Upper lobe of left lung (tissue), 6 donors: ENCODE results near the gene GPATCH3. TPM values are rescaled to one million over a fixed set of nuclear protein-coding genes. Genes with fewer than 3 reads are reported as not detected.

Experiments
- ATAC-seq, 2 donors: fragments of 200-7000 bp; cut with Tn5 transposase; one replicate each; pipeline ENCODE4 v1.9.1; 2022; ENCODE audit warnings: mild to moderate bottlenecking in 2 of 2, moderate library complexity in 2 of 2; ENCODE audit not compliant: low FRiP score in 2 of 2
- DNase-seq, 2 donors: peaks; one replicate each; pipeline ENCODE4 v3.0.0-alpha.2; 2019 to 2020
- H3K27ac ChIP-seq, 4 donors: fragments of 200-600 bp; sonication (generic); one replicate each; pipeline ENCODE4 v1.5.1; 2016 to 2019
- H3K27me3 ChIP-seq, 4 donors: fragments of 200-600 bp; sonication (generic); one replicate each; pipeline ENCODE4 v1.5.1; 2017 to 2019
- H3K36me3 ChIP-seq, 4 donors: fragments of 200-600 bp; sonication (generic); one replicate each; pipeline ENCODE4 v1.5.1; 2016 to 2019
- H3K4me1 ChIP-seq, 4 donors: fragments of 200-600 bp; sonication (generic); one replicate each; pipeline ENCODE4 v1.5.1; 2018 to 2019
- H3K4me3 ChIP-seq, 4 donors: fragments of 200-600 bp; sonication (generic); one replicate each; pipeline ENCODE4 v1.5.1; 2017 to 2019; ENCODE audit warnings: mild to moderate bottlenecking in 2 of 4, moderate library complexity in 1 of 4
- H3K9me3 ChIP-seq, 4 donors: fragments of 200-600 bp; sonication (generic); one replicate each; pipeline ENCODE4 v1.5.1; 2018 to 2019
- EP300 ChIP-seq, 4 donors: sonication (generic); formaldehyde crosslinking; IDR thresholded peaks; one replicate each; pipeline ENCODE4 v1.5.1; 2017; ENCODE audit warnings: antibody characterized with exemption in 4 of 4, control low read depth in 2 of 4
- POLR2A ChIP-seq, 4 donors: fragments of 450-650 bp; IDR thresholded peaks; one replicate each; pipeline ENCODE4 v1.5.1; 2016 to 2017; ENCODE audit warnings: antibody characterized with exemption in 4 of 4, mild to moderate bottlenecking in 2 of 4
- POLR2AphosphoS5 ChIP-seq, 2 donors: sonication (generic); formaldehyde crosslinking; IDR thresholded peaks; one replicate each; pipeline ENCODE4 v1.5.1; 2017; ENCODE audit warnings: antibody characterized with exemption in 2 of 2
- WGBS, 2 donors: methylation state at CpG; one replicate each; pipeline ENCODE4 v1.1.5; 2017 to 2018; 5-methylcytosine and 5-hydroxymethylcytosine counted together
- total RNA-seq, 6 donors: library from RNA; depleted of rRNA in 4 of 6; stranded (reverse); fragments of >200 nt in 4 of 6; gene quantifications; one replicate each; pipeline versions ENCODE4 v1.1.0 to v1.2.1, GENCODE V29; 2016 to 2021
- TF ChIP-seq, protein P1 (sequence below), 6 experiments: fragments of 450-650 bp in 4 of 6; fragments of 200-600 bp in 2 of 6; sonication (generic) in 2 of 6; IDR thresholded peaks; one replicate each; pipeline ENCODE4 v1.5.1; 2016 to 2019; ENCODE audit warnings: antibody characterized with exemption in 6 of 6
- donor health status: DM: no; HTN: no; CAD: no; lungs with moderate emphysema.
- donor health status: DM: no; HTN: yes; CAD: no; lungs with severe emphysema.

The GPATCH3 gene
- total RNA-seq, 6 donors from 2014 or later = 9.4 to 20.8 (median 14.9) TPM

DNA sequence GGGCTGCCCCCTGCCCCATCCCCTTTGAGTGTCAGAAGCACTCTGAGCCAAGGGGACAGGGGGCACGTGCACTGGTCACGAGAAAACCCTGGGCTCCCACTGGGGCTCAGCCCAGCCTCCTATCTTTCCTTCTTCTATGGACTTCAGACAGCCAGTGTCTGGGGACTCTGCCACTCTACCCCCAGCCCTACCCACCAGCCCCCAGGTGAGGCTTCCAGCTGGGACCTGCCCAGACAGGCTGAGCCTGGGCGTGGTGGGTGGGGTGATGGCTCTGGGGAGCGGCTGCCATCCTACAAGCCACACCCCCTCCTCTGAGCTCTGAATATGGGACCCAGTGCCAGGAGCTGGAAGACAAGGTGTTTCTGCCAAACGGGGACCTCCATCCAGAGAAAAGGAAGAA, 45.4 kb downstream of the GPATCH3 start:
- H3K36me3 ChIP-seq = peaks cover 14 to 76% (median 59%) of the 10 kb centered on the region in 4 donors
- no peak overlapping the region for H3K4me3 ChIP-seq
- H3K4me1 ChIP-seq = no peaks in the 10 kb centered on the region
- 93 to 95% methylated on average over 3 to 5 of the region's 5 CpGs for WGBS, 2 donors
- DNase-seq (no peak), ATAC-seq (no peak)
- no peak overlapping the region for H3K27ac ChIP-seq
- H3K27me3 ChIP-seq = no peaks in the 10 kb centered on the region
- H3K9me3 ChIP-seq = no peaks in the 10 kb centered on the region
- TF ChIP-seq POLR2AphosphoS5 (IDR thresholded peaks at IDR 0.05) (no peak), POLR2A (IDR thresholded peaks at IDR 0.05) (no peak), EP300 (IDR thresholded peaks at IDR 0.05) (no peak)
- TF ChIP-seq, protein P1, sequence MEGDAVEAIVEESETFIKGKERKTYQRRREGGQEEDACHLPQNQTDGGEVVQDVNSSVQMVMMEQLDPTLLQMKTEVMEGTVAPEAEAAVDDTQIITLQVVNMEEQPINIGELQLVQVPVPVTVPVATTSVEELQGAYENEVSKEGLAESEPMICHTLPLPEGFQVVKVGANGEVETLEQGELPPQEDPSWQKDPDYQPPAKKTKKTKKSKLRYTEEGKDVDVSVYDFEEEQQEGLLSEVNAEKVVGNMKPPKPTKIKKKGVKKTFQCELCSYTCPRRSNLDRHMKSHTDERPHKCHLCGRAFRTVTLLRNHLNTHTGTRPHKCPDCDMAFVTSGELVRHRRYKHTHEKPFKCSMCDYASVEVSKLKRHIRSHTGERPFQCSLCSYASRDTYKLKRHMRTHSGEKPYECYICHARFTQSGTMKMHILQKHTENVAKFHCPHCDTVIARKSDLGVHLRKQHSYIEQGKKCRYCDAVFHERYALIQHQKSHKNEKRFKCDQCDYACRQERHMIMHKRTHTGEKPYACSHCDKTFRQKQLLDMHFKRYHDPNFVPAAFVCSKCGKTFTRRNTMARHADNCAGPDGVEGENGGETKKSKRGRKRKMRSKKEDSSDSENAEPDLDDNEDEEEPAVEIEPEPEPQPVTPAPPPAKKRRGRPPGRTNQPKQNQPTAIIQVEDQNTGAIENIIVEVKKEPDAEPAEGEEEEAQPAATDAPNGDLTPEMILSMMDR (IDR thresholded peaks at IDR 0.05) = no peak

DNA sequence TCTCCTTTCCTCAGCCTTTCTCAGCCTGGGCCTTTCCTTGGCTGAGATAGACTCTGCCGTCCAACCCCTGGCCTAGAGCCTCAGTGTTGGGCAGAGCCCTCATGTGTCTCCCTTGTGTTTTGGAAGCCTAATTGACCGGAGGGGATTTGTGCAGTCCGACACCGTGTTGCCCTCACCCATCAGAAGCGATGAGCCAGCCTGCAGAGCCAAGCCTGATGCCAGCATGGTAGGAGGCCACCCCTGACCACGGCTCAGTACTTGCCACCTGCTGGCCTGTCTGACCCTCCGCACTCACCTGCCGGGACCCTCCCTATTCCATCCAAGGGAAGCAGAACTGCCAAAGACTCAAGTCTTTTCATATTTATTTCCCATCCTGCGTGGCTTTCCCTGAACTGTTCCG, 46.7 kb downstream of the GPATCH3 start:
- H3K27me3 ChIP-seq = no peaks in the 10 kb centered on the region
- H3K36me3 ChIP-seq = peaks cover 14 to 89% (median 68%) of the 10 kb centered on the region in 4 donors
- H3K4me1 ChIP-seq = peaks cover 0 to 5% (median 0%) of the 10 kb centered on the region in 4 donors
- DNase-seq (no peak), ATAC-seq (no peak)
- no peaks in the 10 kb centered on the region for H3K9me3 ChIP-seq
- TF ChIP-seq POLR2A (IDR thresholded peaks at IDR 0.05) = no peak
- TF ChIP-seq, protein P1 (IDR thresholded peaks at IDR 0.05) = no peak
- TF ChIP-seq EP300 (IDR thresholded peaks at IDR 0.05) = no peak
- TF ChIP-seq POLR2AphosphoS5 (IDR thresholded peaks at IDR 0.05) = no peak
- no peak overlapping the region for H3K4me3 ChIP-seq
- 92 to 97% methylated on average over 5 to 10 of the region's 10 CpGs for WGBS, 2 donors
- no peak overlapping the region for H3K27ac ChIP-seq

DNA sequence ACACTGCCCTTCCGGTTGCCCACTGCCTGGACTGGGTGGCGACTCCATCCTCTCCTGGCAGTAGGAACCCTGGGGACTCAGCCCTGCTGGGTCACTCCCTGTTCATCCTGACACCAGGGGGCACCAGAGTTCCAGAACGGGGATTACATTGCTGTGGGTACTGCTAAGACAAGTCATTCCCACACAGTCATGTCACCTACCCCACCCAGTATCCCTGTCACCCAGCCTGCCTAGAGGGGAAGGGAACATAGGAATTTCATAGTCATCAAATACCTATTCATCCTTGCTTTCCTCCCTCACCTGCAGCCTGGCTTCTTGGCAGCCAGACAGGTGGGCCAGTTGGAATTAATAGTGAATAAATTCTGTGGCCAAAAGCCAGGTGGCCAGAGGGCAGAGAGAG, 47.1 kb downstream of the GPATCH3 start:
- H3K36me3 ChIP-seq = peaks cover 17 to 92% (median 71%) of the 10 kb centered on the region in 4 donors
- no peak overlapping the region for H3K4me3 ChIP-seq
- TF ChIP-seq, protein P1 (IDR thresholded peaks at IDR 0.05) = peak; percentile 74 to 90 (median 78)
- no peak for TF ChIP-seq POLR2AphosphoS5 (IDR thresholded peaks at IDR 0.05)
- H3K27ac ChIP-seq = no peak overlapping the region
- ATAC-seq (peak; percentile 81 to 87), DNase-seq (peak in 1 of 2 donors; percentile 83)
- WGBS, 2 donors = 8 to 25% methylated on average over 3 of the region's 3 CpGs
- H3K4me1 ChIP-seq = peaks cover 0 to 5% (median 0%) of the 10 kb centered on the region in 4 donors
- no peaks in the 10 kb centered on the region for H3K9me3 ChIP-seq
- no peaks in the 10 kb centered on the region for H3K27me3 ChIP-seq

DNA sequence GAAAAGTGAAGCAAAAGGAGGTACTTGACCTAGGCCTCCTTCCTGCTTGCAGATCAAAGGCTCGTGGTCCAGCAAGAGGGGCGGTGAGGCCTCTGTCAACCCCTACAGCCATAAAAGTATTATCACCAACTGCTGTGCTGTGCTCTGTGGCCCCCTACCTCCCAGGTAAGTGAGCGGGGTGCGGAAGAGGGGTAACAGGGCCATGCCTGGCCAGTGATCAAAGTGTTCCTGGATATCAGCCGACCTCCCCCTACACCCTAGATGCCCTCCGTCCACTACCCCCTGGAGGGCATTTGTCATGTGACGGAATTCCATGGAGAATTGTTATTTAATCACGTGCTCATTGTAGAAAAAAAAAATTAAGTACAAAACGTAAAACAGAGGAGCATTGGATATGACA, 47.6 kb downstream of the GPATCH3 start:
- Histone ChIP-seq H3K9me3 (no peaks in the 10 kb centered on the region), H3K36me3 (peaks cover 17 to 92% (median 74%) of the 10 kb centered on the region in 4 donors), H3K4me3 (no peak overlapping the region), H3K27me3 (no peaks in the 10 kb centered on the region), H3K4me1 (peaks cover 0 to 5% (median 0%) of the 10 kb centered on the region in 4 donors), H3K27ac (no peak overlapping the region)
- no peak for DNase-seq
- TF ChIP-seq, protein P1 (IDR thresholded peaks at IDR 0.05) = no peak
- TF ChIP-seq POLR2A (IDR thresholded peaks at IDR 0.05) (no peak), EP300 (IDR thresholded peaks at IDR 0.05) (no peak), POLR2AphosphoS5 (IDR thresholded peaks at IDR 0.05) (no peak)
- 78 to 85% methylated on average over 7 to 9 of the region's 9 CpGs for WGBS, 2 donors
- ATAC-seq = no peak

DNA sequence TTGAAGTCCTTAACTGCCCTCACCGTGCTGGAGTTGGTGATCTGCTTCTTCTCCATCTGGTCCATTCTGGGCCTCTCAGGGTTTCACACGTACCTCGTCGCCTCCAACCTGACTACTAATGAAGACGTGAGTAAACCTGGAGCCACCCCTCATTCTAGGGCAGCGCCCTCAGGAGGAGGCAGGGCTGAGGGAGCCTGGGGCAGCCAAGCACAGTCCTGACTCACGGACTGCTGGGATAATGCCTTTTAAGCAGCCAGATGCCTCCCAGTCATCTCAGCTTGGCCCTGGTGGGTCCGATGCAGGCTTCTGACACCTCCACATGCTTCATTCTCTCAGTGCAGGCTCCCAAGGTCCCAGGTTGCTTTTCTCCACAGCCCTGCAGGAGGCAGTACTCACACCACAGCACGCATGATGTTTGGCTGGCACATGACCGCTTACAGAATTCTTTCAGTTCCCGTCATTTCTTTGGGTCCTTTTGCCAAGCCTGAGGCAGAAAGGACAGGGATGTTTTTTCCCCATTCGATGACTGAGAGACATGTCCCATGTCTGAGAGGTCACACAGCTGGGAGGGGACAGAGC, 49.1 kb downstream of the GPATCH3 start:
- Histone ChIP-seq H3K27me3 (no peaks in the 10 kb centered on the region), H3K27ac (no peak overlapping the region), H3K9me3 (no peaks in the 10 kb centered on the region), H3K36me3 (peaks cover 17 to 92% (median 77%) of the 10 kb centered on the region in 4 donors), H3K4me1 (peaks cover 0 to 5% (median 0%) of the 10 kb centered on the region in 4 donors), H3K4me3 (no peak overlapping the region)
- DNase-seq = no peak
- TF ChIP-seq, protein P1 (IDR thresholded peaks at IDR 0.05) = no peak
- TF ChIP-seq POLR2A (IDR thresholded peaks at IDR 0.05) = no peak
- no peak for TF ChIP-seq EP300 (IDR thresholded peaks at IDR 0.05)
- no peak for ATAC-seq
- WGBS, 2 donors = 95% methylated on average over 10 to 12 of the region's 12 CpGs
